ENCODE data around the gene SLC38A1. TPM values are rescaled to one million over a fixed set of nuclear protein-coding genes. Genes with fewer than 3 reads are reported as not detected.

The SLC38A1 gene
- total and polyA plus RNA-seq, 2 donors from 2014 or later = 13.3 to 124 TPM

GRCh38 chr12:46266869-46267574 lies 1.8 kb downstream of the SLC38A1 start:
- intact Hi-C loops (cut with DNase I) = no loop called here
- Histone ChIP-seq H3K27me3 (ENCODE audit: control insufficient read depth, insufficient read depth, low read length) (no peaks in the 10 kb centered on the region), H3K9ac (ENCODE audit: low read length in 3 of 3) (peak overlapping the region; percentile 54 to 82 (median 82)), H3K4me3 (ENCODE audit: low read length in 3 of 3) (peak overlapping the region; percentile 71 to 76 (median 75)), H3K9me3 (ENCODE audit: control insufficient read depth in 2 of 3, insufficient read depth in 1 of 3, low read length in 3 of 3) (no peaks in the 10 kb centered on the region), H3K4me1 (ENCODE audit: control insufficient read depth in 2 of 3, insufficient read depth in 2 of 3, low read depth in 1 of 3, low read length in 3 of 3) (peaks cover 0 to 21% (median 3%) of the 10 kb centered on the region in 3 donors), H3K36me3 (ENCODE audit: control insufficient read depth in 2 of 3, insufficient read depth in 3 of 3, low read length in 3 of 3) (no peaks in the 10 kb centered on the region), H3K27ac (ENCODE audit: low read depth in 2 of 2, low read length in 2 of 2) (peak overlapping the region; percentile 82 to 95)
- DNase-seq = peak; percentile 79 to 85 (median 84)
- TF ChIP-seq, protein P1, sequence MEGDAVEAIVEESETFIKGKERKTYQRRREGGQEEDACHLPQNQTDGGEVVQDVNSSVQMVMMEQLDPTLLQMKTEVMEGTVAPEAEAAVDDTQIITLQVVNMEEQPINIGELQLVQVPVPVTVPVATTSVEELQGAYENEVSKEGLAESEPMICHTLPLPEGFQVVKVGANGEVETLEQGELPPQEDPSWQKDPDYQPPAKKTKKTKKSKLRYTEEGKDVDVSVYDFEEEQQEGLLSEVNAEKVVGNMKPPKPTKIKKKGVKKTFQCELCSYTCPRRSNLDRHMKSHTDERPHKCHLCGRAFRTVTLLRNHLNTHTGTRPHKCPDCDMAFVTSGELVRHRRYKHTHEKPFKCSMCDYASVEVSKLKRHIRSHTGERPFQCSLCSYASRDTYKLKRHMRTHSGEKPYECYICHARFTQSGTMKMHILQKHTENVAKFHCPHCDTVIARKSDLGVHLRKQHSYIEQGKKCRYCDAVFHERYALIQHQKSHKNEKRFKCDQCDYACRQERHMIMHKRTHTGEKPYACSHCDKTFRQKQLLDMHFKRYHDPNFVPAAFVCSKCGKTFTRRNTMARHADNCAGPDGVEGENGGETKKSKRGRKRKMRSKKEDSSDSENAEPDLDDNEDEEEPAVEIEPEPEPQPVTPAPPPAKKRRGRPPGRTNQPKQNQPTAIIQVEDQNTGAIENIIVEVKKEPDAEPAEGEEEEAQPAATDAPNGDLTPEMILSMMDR (IDR thresholded peaks at IDR 0.05; ENCODE audit: borderline replicate concordance, extremely low read depth, insufficient read depth) = no peak
- no peak for FAIRE-seq

- Histone ChIP-seq H3K27me3 (ENCODE audit: control insufficient read depth, insufficient read depth, low read length) (no peaks in the 10 kb centered on the region), H3K4me1 (ENCODE audit: control insufficient read depth in 2 of 3, insufficient read depth in 2 of 3, low read depth in 1 of 3, low read length in 3 of 3) (peaks cover 3 to 21% (median 4%) of the 10 kb centered on the region in 3 donors), H3K36me3 (ENCODE audit: control insufficient read depth in 2 of 3, insufficient read depth in 3 of 3, low read length in 3 of 3) (no peaks in the 10 kb centered on the region), H3K9me3 (ENCODE audit: control insufficient read depth in 2 of 3, insufficient read depth in 1 of 3, low read length in 3 of 3) (no peaks in the 10 kb centered on the region), H3K27ac (ENCODE audit: low read depth in 2 of 2, low read length in 2 of 2) (no peak overlapping the region), H3K4me3 (ENCODE audit: low read length in 3 of 3) (peak overlapping the region; percentile 71 to 76 (median 75)), H3K9ac (ENCODE audit: low read length in 3 of 3) (peak overlapping the region in 2 of 3 donors; percentile 54 to 82)
- DNase-seq (peak in 3 of 5 donors; percentile 23 to 70 (median 62)), FAIRE-seq (no peak)
- intact Hi-C loops (cut with DNase I) = no loop called here
- TF ChIP-seq, protein P1 (IDR thresholded peaks at IDR 0.05; ENCODE audit: borderline replicate concordance, extremely low read depth, insufficient read depth) = no peak
Observed at GRCh38 chr12:46266382-46266791, 2.5 kb downstream of the SLC38A1 start.

- peak overlapping the region in 1 of 3 donors; percentile 76 for H3K4me3 ChIP-seq (ENCODE audit: low read length in 3 of 3)
- no peaks in the 10 kb centered on the region for H3K36me3 ChIP-seq (ENCODE audit: control insufficient read depth in 2 of 3, insufficient read depth in 3 of 3, low read length in 3 of 3)
- H3K27me3 ChIP-seq (ENCODE audit: control insufficient read depth, insufficient read depth, low read length) = no peaks in the 10 kb centered on the region
- H3K9ac ChIP-seq (ENCODE audit: low read length in 3 of 3) = no peak overlapping the region
- peak overlapping the region in 1 of 2 donors; percentile 16 for H3K27ac ChIP-seq (ENCODE audit: low read depth in 2 of 2, low read length in 2 of 2)
- H3K9me3 ChIP-seq (ENCODE audit: control insufficient read depth in 2 of 3, insufficient read depth in 1 of 3, low read length in 3 of 3) = no peaks in the 10 kb centered on the region
- H3K4me1 ChIP-seq (ENCODE audit: control insufficient read depth in 2 of 3, insufficient read depth in 2 of 3, low read depth in 1 of 3, low read length in 3 of 3) = peaks cover 3 to 21% (median 7%) of the 10 kb centered on the region in 3 donors
- intact Hi-C loops (cut with DNase I) = no loop called here
- TF ChIP-seq, protein P1 (IDR thresholded peaks at IDR 0.05; ENCODE audit: borderline replicate concordance, extremely low read depth, insufficient read depth) = no peak
- DNase-seq = peak in 1 of 5 donors; percentile 39
- FAIRE-seq = no peak
Observed at GRCh38 chr12:46265734-46266133, 3.1 kb downstream of the SLC38A1 start.
